T-helper 1 cell treated with Interleukin-12 subunit alpha and Interleukin-12 subunit beta and Interleukin-4 antibody, amounts not matched to agents 30 μg/mL and 1 μg/mL, for 36 hours (primary cell): ENCODE results near the gene AHI1.

Experiments
- H3K27ac Mint-ChIP-seq: one replicate; pipeline ENCODE4 v1.8.0; 2021; ENCODE audit warnings: mild to moderate bottlenecking, mixed read lengths
- H3K27me3 Mint-ChIP-seq: one replicate; pipeline ENCODE4 v1.8.0; 2021; ENCODE audit warnings: low read depth, mixed read lengths
- H3K36me3 Mint-ChIP-seq: one replicate; pipeline ENCODE4 v1.8.0; 2021; ENCODE audit warnings: low read depth, mixed read lengths
- H3K4me1 Mint-ChIP-seq: one replicate; pipeline ENCODE4 v1.8.0; 2021; ENCODE audit warnings: low read depth, mixed read lengths
- H3K4me3 Mint-ChIP-seq: one replicate; pipeline ENCODE4 v1.8.0; 2021; ENCODE audit warnings: mild to moderate bottlenecking, moderate library complexity, mixed read lengths
- H3K9me3 Mint-ChIP-seq: one replicate; pipeline ENCODE4 v1.8.0; 2021; ENCODE audit warnings: mixed read lengths

The AHI1 gene

DNA sequence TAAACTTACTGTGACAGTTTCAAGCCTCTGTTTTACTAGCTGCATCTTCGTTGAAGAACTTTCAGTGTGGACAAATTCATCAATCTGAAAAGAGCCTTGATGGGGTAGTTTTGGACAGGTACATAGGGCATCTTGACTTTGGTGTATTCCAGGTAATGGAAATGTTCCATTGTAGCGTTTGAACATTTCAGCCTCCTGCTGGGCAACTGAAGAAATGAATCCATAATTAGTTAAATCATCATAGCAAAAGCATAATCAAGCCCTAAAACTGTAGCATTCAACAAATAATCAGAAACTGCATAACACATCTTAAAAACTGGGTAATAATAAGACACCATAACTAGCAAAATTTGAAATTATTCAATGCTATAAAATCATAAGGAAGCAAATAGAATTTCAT lies 86.2 kb downstream of the AHI1 start:
- Mint-ChIP-seq H3K4me1 (peaks cover 1% of the 10 kb centered on the region), H3K27me3 (no peaks in the 10 kb centered on the region), H3K27ac (no peak overlapping the region), H3K36me3 (peaks cover 9% of the 10 kb centered on the region), H3K9me3 (no peaks in the 10 kb centered on the region), H3K4me3 (no peak overlapping the region)

- H3K27me3 Mint-ChIP-seq = no peaks in the 10 kb centered on the region
- peaks cover 9% of the 10 kb centered on the region for H3K36me3 Mint-ChIP-seq
- no peaks in the 10 kb centered on the region for H3K9me3 Mint-ChIP-seq
- no peak overlapping the region for H3K27ac Mint-ChIP-seq
- no peak overlapping the region for H3K4me3 Mint-ChIP-seq
- H3K4me1 Mint-ChIP-seq = peaks cover 1% of the 10 kb centered on the region
These were observed 86.7 kb downstream of the AHI1 start for GRCh38 chr6:135410856-135411255.

DNA sequence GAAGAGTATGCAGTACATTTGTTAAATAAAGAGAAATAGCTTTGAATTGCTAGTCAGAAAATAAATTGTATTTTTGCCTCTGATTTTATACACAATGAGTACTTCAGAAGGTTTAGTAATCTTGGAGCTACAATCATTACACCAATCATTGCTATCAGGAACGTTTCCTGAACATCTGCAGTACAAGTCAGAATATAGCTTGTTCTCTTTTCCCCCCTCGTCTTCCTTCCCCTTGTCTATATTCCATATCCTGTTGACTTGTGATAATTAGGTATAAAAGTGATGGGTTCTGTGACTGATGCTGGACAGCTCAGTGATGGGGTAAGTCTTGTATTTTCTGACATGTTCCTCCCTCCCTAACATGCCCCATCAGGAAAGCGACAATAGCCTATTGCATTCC lies 94.0 kb downstream of the AHI1 start:
- no peaks in the 10 kb centered on the region for H3K27me3 Mint-ChIP-seq
- H3K4me1 Mint-ChIP-seq = no peaks in the 10 kb centered on the region
- no peak overlapping the region for H3K27ac Mint-ChIP-seq
- no peaks in the 10 kb centered on the region for H3K36me3 Mint-ChIP-seq
- H3K9me3 Mint-ChIP-seq = no peaks in the 10 kb centered on the region
- no peak overlapping the region for H3K4me3 Mint-ChIP-seq

DNA sequence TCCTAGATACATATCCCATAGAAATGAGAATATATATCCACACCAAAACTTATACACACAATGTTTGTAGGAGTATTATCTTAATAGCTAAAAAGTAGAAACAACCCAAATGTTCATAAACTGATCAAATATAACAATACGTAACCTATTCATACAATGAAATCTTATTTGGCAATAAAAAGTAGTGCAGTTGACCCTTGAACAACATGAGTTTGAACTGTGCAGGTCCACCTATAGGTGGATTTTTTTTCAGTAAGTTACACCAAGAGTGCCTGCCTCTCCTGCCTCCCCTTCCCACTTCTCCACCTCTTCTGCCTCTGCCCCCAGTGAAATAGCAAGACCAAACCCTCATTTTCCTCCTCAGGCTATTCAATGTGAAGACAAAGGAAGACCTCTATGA lies 95.2 kb downstream of the AHI1 start:
- Mint-ChIP-seq H3K36me3 (no peaks in the 10 kb centered on the region), H3K4me3 (no peak overlapping the region), H3K27me3 (no peaks in the 10 kb centered on the region), H3K9me3 (no peaks in the 10 kb centered on the region), H3K27ac (no peak overlapping the region), H3K4me1 (no peaks in the 10 kb centered on the region)

DNA sequence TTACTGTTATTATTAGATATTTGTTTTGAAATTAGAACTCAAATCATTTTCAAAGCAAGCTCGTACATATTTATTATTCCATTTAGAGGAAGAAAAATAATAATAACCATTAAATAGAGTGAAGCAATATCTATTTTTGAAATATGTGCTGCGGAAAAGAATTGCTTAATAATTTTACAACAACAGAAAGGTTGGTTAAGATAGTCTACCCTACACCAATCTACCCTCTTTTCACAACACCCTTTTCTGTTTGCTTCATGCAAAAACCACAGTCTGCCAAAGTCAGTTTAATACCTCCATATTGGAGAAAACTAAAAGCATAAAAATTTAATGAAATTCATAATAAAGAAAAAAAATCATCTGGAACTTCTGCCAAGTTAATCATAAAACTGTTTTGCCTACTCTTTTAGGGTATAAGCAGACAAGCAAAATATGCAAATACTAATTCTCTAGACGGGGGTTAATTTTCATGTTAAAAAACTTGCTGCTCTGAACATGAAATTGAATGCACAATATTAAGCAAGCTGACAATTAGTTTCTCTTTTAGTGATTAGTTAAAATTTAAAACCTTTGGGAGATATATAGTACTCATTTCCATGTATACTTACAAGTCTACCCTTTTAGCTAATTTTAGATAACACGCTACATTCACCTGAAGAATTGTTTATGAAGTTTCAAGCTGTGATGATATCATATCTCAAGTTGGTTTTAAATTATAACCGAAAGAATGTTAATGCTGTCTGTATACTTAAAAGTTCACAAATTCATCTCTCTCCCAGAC lies 100.2 kb downstream of the AHI1 start:
- Mint-ChIP-seq H3K27ac (no peak overlapping the region), H3K4me3 (no peak overlapping the region), H3K36me3 (no peaks in the 10 kb centered on the region), H3K4me1 (no peaks in the 10 kb centered on the region), H3K27me3 (no peaks in the 10 kb centered on the region), H3K9me3 (no peaks in the 10 kb centered on the region)

GRCh38 chr6:135395136-135395535 lies 102.4 kb downstream of the AHI1 start:
- no peaks in the 10 kb centered on the region for H3K36me3 Mint-ChIP-seq
- H3K4me1 Mint-ChIP-seq = no peaks in the 10 kb centered on the region
- no peaks in the 10 kb centered on the region for H3K9me3 Mint-ChIP-seq

GRCh38 chr6:135393289-135393688 lies 104.3 kb downstream of the AHI1 start:
- no peaks in the 10 kb centered on the region for H3K4me1 Mint-ChIP-seq

More at GRCh38 chr6:135395136-135395535, 102.4 kb downstream of the AHI1 start:
- Mint-ChIP-seq H3K27me3 (no peaks in the 10 kb centered on the region), H3K4me3 (no peak overlapping the region), H3K27ac (no peak overlapping the region)

GRCh38 chr6:135390458-135390857 lies 107.1 kb downstream of the AHI1 start:
- Mint-ChIP-seq H3K36me3 (no peaks in the 10 kb centered on the region), H3K4me3 (no peak overlapping the region), H3K27me3 (no peaks in the 10 kb centered on the region), H3K4me1 (no peaks in the 10 kb centered on the region), H3K9me3 (no peaks in the 10 kb centered on the region), H3K27ac (no peak overlapping the region)

More at GRCh38 chr6:135393289-135393688, 104.3 kb downstream of the AHI1 start:
- Mint-ChIP-seq H3K27ac (no peak overlapping the region), H3K4me3 (no peak overlapping the region), H3K27me3 (no peaks in the 10 kb centered on the region), H3K36me3 (no peaks in the 10 kb centered on the region), H3K9me3 (no peaks in the 10 kb centered on the region)

DNA sequence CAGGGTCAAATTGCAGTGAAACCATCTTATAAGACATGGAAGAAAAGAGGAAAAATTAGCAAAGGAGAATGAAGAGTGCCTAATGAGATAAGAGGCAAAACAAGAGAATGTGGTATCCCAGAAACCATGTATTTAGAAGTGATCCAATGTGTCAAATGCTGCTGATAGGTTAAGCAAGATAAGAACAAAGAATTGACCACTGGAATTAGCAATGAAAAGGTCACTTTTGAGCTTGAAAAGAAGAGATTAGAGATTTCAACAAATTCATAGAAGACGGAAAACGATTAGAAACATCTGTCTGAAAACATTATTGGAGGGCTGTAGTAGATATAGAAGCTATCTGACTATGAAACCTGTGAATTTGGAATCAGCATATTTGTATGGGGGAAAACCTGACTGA lies 112.2 kb downstream of the AHI1 start:
- no peak overlapping the region for H3K27ac Mint-ChIP-seq
- no peaks in the 10 kb centered on the region for H3K9me3 Mint-ChIP-seq
- H3K4me1 Mint-ChIP-seq = peaks cover 2% of the 10 kb centered on the region
- no peaks in the 10 kb centered on the region for H3K27me3 Mint-ChIP-seq
- H3K4me3 Mint-ChIP-seq = no peak overlapping the region
- H3K36me3 Mint-ChIP-seq = no peaks in the 10 kb centered on the region

GRCh38 chr6:135383766-135384165 lies 113.8 kb downstream of the AHI1 start:
- H3K27me3 Mint-ChIP-seq = no peaks in the 10 kb centered on the region

DNA sequence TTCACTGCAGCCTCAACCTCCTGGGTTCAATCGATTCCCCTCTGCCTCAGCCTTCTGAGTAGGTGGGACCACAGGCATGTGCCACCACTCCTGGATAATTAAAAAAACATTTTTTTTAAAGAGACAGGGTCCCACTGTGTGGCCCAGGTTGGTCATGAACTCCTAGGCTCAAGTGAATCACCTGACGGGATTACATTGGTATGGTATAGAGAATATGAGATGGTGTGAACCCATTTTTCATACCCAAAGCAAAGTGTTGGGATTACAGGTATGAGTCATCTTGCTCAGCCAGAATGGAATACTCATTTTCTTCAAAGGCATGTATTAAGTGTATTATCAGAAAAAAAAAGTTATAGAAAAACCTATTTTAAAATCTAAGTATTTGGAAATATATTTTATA lies 114.2 kb downstream of the AHI1 start:
- Mint-ChIP-seq H3K36me3 (no peaks in the 10 kb centered on the region), H3K4me3 (no peak overlapping the region), H3K4me1 (peaks cover 2% of the 10 kb centered on the region), H3K27me3 (no peaks in the 10 kb centered on the region), H3K27ac (no peak overlapping the region), H3K9me3 (no peaks in the 10 kb centered on the region)

More at GRCh38 chr6:135383766-135384165, 113.8 kb downstream of the AHI1 start:
- Mint-ChIP-seq H3K36me3 (no peaks in the 10 kb centered on the region), H3K9me3 (no peaks in the 10 kb centered on the region), H3K4me1 (peaks cover 2% of the 10 kb centered on the region), H3K4me3 (no peak overlapping the region), H3K27ac (no peak overlapping the region)

GRCh38 chr6:135382182-135382628 lies 115.3 kb downstream of the AHI1 start:
- H3K9me3 Mint-ChIP-seq = no peaks in the 10 kb centered on the region
- H3K4me3 Mint-ChIP-seq = no peak overlapping the region
- no peak overlapping the region for H3K27ac Mint-ChIP-seq
- peaks cover 2% of the 10 kb centered on the region for H3K4me1 Mint-ChIP-seq
- H3K36me3 Mint-ChIP-seq = no peaks in the 10 kb centered on the region
- no peaks in the 10 kb centered on the region for H3K27me3 Mint-ChIP-seq

DNA sequence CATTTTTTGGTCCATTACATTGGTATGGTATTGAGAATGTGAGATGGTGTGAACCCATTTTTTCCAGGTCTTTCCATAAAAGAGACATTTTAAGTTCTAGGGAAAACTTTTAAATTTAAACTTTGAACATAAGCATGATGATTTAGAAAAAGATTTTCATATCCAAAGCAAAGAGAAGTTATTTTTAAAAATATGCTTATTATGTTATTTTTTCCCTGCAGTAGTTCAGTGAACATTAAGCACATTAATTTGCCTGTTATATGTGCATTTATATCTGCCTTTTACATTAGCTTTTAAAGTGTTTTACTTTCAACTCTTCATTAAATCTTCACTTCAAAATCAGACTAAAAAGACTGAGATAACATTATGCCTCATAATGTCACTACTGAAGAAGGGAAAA lies 116.7 kb downstream of the AHI1 start:
- H3K9me3 Mint-ChIP-seq = no peaks in the 10 kb centered on the region
- no peaks in the 10 kb centered on the region for H3K36me3 Mint-ChIP-seq
- H3K4me3 Mint-ChIP-seq = no peak overlapping the region
- no peak overlapping the region for H3K27ac Mint-ChIP-seq
- H3K27me3 Mint-ChIP-seq = no peaks in the 10 kb centered on the region
- peaks cover 2% of the 10 kb centered on the region for H3K4me1 Mint-ChIP-seq

GRCh38 chr6:135379647-135380046 lies 117.9 kb downstream of the AHI1 start:
- Mint-ChIP-seq H3K4me1 (peaks cover 2% of the 10 kb centered on the region), H3K36me3 (no peaks in the 10 kb centered on the region), H3K27me3 (no peaks in the 10 kb centered on the region), H3K27ac (no peak overlapping the region), H3K4me3 (no peak overlapping the region), H3K9me3 (no peaks in the 10 kb centered on the region)

GRCh38 chr6:135372758-135373157 lies 124.8 kb downstream of the AHI1 start:
- H3K36me3 Mint-ChIP-seq = peaks cover 5% of the 10 kb centered on the region
- no peak overlapping the region for H3K4me3 Mint-ChIP-seq
- peaks cover 17% of the 10 kb centered on the region for H3K9me3 Mint-ChIP-seq
- no peak overlapping the region for H3K27ac Mint-ChIP-seq
- H3K27me3 Mint-ChIP-seq = no peaks in the 10 kb centered on the region
- H3K4me1 Mint-ChIP-seq = no peaks in the 10 kb centered on the region
